Stimulated activated CD8-positive, alpha-beta memory T cell treated with anti-CD3 and anti-CD28 coated beads, Interleukin-15, amount 100 ng/mL, for 24 hours (primary cell): ENCODE results near the gene HS3ST5.

Source experiments
- DNase-seq: peaks from one replicate; pipeline ENCODE4 v3.0.0-alpha.2; 2020; ENCODE audit warnings: low read depth

Gene HS3ST5

GRCh38 chr6:114342826-114343781 lies at the start of gene HS3ST5:
TSS of gene HS3ST5 (minus strand) at chr6:114343023. CDS start at chr6:114062845, 280,178 bp downstream.
- no peak for DNase-seq

- DNase-seq: no peak
Measured at GRCh38 chr6:114390176-114390575, 47.4 kb upstream of the HS3ST5 start.

GRCh38 chr6:114389111-114389510 lies 46.3 kb upstream of the HS3ST5 start:
- no peak for DNase-seq

GRCh38 chr6:114382406-114382805 lies 39.6 kb upstream of the HS3ST5 start:
- DNase-seq: no peak

DNA sequence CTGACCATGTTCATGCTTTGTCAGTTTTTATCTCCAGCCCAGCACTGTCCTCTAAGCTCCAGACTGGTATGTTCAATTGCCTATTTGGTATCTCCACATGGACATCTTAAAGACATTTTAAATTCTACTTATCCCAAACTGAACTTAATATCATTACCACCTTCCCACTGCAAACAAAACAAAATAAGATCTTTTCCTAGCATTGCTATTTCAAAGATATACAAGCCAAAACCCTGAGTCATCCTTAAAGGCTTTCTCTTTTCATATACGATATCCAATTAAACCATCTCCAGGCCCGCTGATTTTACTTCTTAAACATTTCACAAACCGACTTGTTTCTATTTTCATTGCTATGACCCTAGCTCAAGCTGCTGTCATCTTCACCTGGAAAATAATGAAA lies 35.1 kb upstream of the HS3ST5 start:
- DNase-seq: no peak

GRCh38 chr6:114376611-114377175 lies 33.9 kb upstream of the HS3ST5 start:
- no peak for DNase-seq

DNA sequence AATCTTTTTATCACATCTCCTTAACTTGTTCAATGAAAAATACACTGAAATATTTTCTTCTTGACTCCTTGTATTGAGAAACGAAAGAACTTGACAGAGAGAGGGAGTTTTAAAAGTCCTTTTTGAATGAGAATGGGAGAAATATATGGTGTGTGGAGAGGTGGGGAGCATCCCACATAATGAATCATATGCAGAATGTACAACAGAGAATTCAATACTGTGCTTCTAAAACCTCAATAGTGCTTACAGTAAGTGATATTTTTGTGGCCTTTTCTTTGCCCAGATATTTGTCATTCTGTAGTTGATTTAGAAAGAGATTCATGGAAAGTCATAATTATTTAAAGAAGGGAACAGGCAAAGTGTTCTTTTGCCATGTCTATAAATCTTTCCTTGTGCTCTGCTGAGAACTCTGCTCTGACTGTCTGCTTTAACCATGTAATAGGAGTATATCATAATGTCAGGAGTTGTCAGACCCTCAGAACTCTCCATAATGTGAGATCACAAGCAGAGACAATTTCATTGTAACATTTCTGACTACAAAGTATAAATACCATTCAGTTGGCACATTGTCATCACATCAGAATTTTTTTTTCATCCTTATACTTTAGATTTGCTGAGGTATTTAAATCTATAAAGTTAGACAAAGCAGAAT lies 32.8 kb upstream of the HS3ST5 start:
- DNase-seq: no peak

DNA sequence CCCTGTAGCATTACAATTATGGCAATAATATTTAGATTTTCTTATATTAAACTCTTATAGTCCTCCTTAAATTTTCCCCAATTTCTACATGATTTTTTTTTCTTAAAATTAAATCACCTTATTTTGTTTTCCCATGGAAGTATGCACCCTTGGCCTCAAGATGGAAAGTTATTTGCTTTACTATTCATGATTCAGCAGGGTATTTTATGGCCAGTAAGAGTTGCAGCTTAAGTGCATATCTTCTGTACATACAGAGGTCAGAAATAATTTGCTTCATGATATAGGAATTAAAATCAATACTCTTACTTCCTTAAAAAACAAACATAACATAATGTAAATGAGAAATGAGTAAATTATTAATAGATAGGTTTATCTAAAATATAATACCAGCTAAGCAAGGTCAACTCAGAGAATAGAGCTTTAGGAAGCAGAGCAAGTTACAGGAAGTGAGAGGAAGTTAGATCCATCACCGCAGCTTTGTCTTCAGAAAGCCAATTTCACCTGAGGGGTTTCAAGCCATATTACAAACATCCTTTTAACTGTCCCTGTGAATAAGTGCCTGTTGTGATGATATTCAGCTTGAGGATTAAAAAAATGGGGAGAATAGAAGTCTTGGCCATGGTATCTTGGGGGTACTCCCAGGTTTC lies 24.6 kb upstream of the HS3ST5 start:
- no peak for DNase-seq

GRCh38 chr6:114366899-114367298 lies 24.1 kb upstream of the HS3ST5 start:
- no peak for DNase-seq

- DNase-seq: no peak
Measured at GRCh38 chr6:114364301-114364700, 21.5 kb upstream of the HS3ST5 start.

DNA sequence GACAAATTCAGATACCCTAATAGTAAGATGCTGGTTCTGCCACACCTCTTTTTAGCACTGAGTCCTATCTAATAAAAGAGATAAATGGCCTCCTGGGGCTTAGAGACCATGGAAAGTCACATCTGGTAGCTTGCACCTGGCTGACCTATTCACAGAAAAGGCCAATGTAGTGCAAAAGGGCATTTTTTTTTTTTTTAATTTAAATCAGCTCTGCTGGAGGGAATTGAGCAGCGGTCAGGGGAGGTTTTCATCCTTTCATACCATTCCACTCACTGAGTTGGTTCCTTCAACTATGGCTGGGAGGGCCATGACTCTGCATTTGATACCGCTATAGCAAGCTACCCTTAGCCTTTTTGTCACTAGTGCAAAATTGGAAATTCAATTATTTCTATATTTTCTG lies 20.1 kb upstream of the HS3ST5 start:
- DNase-seq: no peak

- DNase-seq: no peak
Measured at GRCh38 chr6:114362396-114362795, 19.6 kb upstream of the HS3ST5 start.

DNA sequence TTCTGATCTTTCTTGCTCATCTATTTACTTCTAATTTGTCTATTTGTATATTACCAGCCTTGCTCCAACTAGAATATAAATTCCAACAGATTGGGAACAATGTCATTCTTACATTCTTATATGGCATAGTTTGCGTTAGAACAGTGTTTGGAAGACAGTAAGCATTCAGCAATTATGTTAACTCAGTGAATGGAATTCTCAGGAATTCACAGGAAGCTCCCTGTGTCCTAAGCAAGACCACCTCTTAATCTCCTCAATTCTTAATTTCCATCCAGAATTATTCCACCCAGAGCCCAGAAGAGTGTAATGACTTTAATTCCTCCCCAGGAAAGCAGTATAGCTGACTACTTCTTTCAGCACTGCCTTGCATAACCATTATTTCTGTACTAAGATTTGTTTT lies 18.2 kb upstream of the HS3ST5 start:
- DNase-seq: no peak

DNA sequence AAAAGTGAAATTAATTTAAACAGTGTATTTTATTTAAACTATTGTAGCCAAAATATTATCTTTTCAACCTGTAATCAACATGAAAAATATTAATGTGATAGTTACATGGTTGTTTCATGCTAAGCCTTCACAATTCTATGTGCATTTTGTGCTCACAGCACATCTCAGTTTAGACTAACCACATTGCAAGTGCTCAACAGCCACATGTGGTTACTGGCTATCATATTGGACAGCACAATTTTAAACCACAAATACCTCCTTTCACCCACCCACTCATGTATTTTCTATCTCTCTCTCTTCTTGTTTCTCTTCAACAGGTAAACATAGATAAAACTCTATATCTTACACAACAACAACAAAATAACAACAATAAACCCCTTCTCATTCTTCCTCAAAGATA lies 12.5 kb upstream of the HS3ST5 start:
- no peak for DNase-seq

DNA sequence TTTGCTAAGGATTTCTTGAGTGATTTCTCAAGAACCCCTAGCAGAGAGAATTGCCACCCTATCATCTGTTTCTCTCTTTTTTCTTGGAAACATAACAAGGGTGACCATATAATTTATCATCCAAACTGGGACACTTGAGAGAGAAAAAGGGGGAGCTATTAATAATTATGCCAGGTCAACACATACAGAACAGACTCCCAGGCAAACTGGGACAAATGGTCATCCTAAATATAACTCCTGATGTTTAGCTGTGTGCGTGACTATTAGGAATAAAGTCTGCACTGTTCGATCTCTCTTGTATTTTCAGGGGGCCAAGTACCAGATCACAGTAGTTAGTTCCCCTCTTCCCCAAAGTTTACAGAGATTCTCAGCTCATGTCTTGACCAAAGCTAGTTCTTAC lies 11.7 kb upstream of the HS3ST5 start:
- no peak for DNase-seq

- DNase-seq: no peak
Measured at GRCh38 chr6:114346451-114346850, 3.6 kb upstream of the HS3ST5 start.

DNA sequence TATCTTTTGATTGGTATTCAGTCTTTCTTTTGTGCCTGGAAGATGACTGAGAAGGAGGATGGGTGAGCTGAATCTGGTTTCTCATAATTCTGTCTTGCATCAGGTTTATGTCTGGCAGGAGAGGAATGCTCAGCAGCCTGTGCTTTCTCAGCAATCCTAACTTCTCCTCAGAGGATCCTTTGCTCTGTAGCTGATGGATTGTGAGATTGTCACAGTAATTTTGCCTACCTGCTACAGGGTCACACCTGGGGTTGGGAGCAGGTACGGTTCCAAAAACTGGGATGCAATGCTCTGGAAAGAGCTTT lies 2.1 kb upstream of the HS3ST5 start:
- DNase-seq: no peak

GRCh38 chr6:114344246-114344970 lies 1.6 kb upstream of the HS3ST5 start:
- no peak for DNase-seq

DNA sequence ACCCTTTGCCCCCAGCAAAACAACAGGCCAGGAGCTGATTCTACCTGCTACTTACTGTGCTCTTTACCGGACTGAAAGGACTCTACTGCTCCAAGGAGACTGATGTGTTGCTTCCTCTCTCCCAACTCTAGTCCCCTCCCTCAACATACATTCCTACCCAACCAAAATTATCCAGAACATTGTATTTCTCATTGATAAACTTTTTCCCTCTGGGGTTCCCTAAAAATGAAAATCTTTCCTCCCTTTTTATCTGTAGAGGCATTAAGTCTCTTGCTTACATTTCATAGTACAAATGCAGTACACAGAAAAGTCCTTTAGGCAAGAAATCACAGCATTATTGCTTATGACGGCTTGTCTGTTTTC lies 940 bp upstream of the HS3ST5 start:
- no peak for DNase-seq

DNA sequence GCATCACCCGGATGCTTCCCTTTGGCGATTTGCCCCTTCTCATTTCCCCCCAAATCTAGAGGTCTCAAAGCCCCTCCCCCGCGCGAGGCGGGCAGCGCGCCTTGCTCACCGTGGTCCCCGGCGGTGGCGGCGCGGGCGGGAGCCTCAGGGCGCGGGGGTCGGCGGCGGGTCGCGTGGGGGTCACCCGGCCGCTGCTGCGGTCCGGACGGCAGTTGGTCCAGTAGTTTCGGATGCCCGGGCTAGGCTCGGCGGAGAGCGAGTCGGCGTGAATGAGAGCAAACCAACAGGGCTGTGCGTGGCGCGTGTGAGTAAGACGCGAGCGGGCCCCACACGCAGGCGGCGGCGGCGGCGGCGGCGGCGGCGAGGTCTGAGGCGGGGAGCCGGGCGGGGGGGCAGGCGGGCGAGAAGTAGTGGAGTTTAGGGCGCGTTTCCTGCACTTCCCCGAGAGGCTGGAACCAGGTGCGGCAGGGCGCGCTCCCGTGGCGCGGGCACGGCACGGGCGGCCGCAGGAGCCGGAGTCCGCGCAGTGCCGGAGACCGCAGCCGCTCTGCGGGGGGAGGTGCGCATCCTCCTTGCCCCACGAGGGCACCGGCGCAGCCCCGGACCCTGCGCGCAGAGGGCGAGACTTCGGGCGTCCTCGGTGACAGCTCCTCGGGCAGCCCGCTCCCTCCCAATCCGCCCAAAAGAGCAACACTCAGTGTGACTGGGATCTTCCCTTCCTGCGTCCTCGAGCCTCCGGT lies 567 bp downstream of the HS3ST5 start:
- DNase-seq: no peak

- no peak for DNase-seq
Measured at GRCh38 chr6:114339706-114340105, 3.1 kb downstream of the HS3ST5 start.
